Lung (tissue), 12 donors: ENCODE data around the gene CMIP. TPM values are rescaled to one million over a fixed set of nuclear protein-coding genes. Genes with fewer than 3 reads are reported as not detected.

Experiments
- ATAC-seq: fragments of 200-7000 bp; cut with Tn5 transposase; one replicate; pipeline ENCODE4 v1.9.1; 2020; ENCODE audit warnings: moderate number of reproducible peaks; ENCODE audit not compliant: insufficient read depth, low FRiP score
- DNase-seq, 3 donors: peaks; one replicate each; pipeline ENCODE4 v3.0.0-alpha.2; 2013 to 2017
- H3K27ac ChIP-seq, 2 donors: one replicate each; pipeline ENCODE4 v1.5.1; 2013; ENCODE audit warnings: mild to moderate bottlenecking in 2 of 2, moderate library complexity in 2 of 2, control low read depth in 1 of 2, inconsistent platforms in 1 of 2, low read depth in 1 of 2, low read length in 1 of 2
- H3K27me3 ChIP-seq, 3 donors: one replicate each; pipeline ENCODE4 v1.5.1; 2013; ENCODE audit warnings: low read length in 2 of 3; ENCODE audit not compliant: control insufficient read depth in 3 of 3, insufficient read depth in 3 of 3
- H3K36me3 ChIP-seq, 4 donors: one replicate each; pipeline ENCODE4 v1.5.1; 2013; ENCODE audit warnings: low read length in 4 of 4, mild to moderate bottlenecking in 1 of 4, moderate library complexity in 1 of 4; ENCODE audit not compliant: control insufficient read depth in 4 of 4, insufficient read depth in 4 of 4
- H3K4me1 ChIP-seq, 5 donors: one replicate each; pipeline ENCODE4 v1.5.1; 2013; ENCODE audit warnings: low read length in 5 of 5, mild to moderate bottlenecking in 2 of 5, moderate library complexity in 1 of 5; ENCODE audit not compliant: control insufficient read depth in 5 of 5, insufficient read depth in 5 of 5
- H3K4me3 ChIP-seq: one replicate; pipeline ENCODE4 v1.5.1; 2013; ENCODE audit warnings: mild to moderate bottlenecking, control low read depth, moderate library complexity
- H3K9ac ChIP-seq, 2 donors: one replicate each; pipeline ENCODE4 v1.5.1; 2013; ENCODE audit warnings: low read length in 2 of 2, control low read depth in 1 of 2; ENCODE audit not compliant: insufficient read depth in 1 of 2
- H3K9me3 ChIP-seq, 4 donors: one replicate each; pipeline ENCODE4 v1.5.1; 2013; ENCODE audit warnings: low read length in 3 of 4, mild to moderate bottlenecking in 1 of 4, moderate library complexity in 1 of 4; ENCODE audit not compliant: control insufficient read depth in 4 of 4, insufficient read depth in 3 of 4
- whole genome bisulfite sequencing, 2 donors: extraction: QIAGEN DNeasy Blood & Tissue Kit; methylation state at CpG; one replicate each; pipeline ENCODE4 v1.1.7; 2013; 5-methylcytosine and 5-hydroxymethylcytosine counted together
- polyA plus RNA-seq, 2 donors: library from polyadenylated mRNA; stranded (reverse); fragments of 200-250 nt; gene quantifications; one replicate each; pipeline ENCODE4 v1.2.1, GENCODE V29; 2013
- total RNA-seq, 2 donors: library from RNA; depleted of rRNA in 1 of 2; stranded (reverse); fragments of >200 nt in 1 of 2; gene quantifications; one replicate each; pipeline ENCODE4 v1.2.1, GENCODE V29; 2014 to 2021
- TF ChIP-seq, protein P1 (sequence below): IDR thresholded peaks from 2 replicates; pipeline ENCODE4 v1.5.1; 2012; ENCODE audit warnings: mild to moderate bottlenecking; ENCODE audit errors: control extremely low read depth, extremely low read depth
- donor health status: control.
- donor health status: control.
- donor health status: Bipolar disorder and iron deficiency.
- donor health status: healthy.
- donor health status: DM: yes; HTN: yes; CAD: no.

Gene CMIP
- total and polyA plus RNA-seq, 4 donors: 11.8 to 80.5 (median 48.6) TPM

DNA sequence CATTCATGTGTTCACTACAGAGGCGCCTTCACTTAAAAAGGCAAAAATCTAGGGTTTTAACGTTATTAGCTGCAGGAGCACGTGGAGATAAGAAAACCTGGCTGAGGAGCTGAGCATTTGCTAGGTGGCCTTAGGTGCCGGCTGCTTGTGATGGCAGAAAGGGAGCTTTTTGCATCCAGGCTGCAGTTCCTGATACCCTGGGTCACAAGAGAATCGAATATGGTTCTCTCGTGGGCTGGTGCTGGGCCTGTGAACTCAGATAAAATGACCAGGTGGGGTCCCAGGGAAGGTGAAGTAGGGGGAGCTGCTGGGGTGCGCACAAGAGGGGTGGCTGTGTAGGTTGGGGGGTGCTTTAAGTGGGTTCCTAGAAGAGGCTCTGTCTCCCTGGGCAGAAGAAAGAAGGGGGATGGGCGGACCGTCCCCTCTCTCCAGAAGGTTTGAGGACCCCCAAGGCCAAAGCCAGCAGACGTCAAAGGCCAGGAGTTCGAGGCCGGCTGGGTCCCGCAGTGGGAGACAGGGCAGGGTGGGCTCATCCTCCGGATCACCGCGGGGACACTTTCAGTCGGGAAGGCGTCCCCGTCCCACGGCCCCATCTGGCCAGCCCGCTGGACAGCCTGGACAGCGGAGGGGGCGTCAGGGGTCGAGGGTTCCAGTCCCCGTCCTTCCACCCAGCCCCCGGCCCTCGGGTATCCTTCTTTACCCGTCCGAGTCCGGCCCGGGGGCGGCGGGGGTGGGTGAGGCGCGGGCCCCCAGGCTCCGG is 740 bp upstream of the CMIP start:
- peak overlapping the region; percentile 17 to 74 for H3K27ac ChIP-seq
- TF ChIP-seq, protein P1, sequence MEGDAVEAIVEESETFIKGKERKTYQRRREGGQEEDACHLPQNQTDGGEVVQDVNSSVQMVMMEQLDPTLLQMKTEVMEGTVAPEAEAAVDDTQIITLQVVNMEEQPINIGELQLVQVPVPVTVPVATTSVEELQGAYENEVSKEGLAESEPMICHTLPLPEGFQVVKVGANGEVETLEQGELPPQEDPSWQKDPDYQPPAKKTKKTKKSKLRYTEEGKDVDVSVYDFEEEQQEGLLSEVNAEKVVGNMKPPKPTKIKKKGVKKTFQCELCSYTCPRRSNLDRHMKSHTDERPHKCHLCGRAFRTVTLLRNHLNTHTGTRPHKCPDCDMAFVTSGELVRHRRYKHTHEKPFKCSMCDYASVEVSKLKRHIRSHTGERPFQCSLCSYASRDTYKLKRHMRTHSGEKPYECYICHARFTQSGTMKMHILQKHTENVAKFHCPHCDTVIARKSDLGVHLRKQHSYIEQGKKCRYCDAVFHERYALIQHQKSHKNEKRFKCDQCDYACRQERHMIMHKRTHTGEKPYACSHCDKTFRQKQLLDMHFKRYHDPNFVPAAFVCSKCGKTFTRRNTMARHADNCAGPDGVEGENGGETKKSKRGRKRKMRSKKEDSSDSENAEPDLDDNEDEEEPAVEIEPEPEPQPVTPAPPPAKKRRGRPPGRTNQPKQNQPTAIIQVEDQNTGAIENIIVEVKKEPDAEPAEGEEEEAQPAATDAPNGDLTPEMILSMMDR: no peak
- H3K4me3 ChIP-seq: peak overlapping the region; percentile 41
- peak in 2 of 3 donors; percentile 32 to 53 for DNase-seq
- peaks cover 0 to 35% (median 12%) of the 10 kb centered on the region in 5 donors for H3K4me1 ChIP-seq
- no peaks in the 10 kb centered on the region for H3K9me3 ChIP-seq
- no peak for ATAC-seq
- H3K9ac ChIP-seq: peak overlapping the region in 1 of 2 donors; percentile 34
- H3K27me3 ChIP-seq: no peaks in the 10 kb centered on the region
- 18 to 26% methylated on average over 26 to 36 of the region's 36 CpGs for WGBS, 2 donors
- no peaks in the 10 kb centered on the region for H3K36me3 ChIP-seq

DNA sequence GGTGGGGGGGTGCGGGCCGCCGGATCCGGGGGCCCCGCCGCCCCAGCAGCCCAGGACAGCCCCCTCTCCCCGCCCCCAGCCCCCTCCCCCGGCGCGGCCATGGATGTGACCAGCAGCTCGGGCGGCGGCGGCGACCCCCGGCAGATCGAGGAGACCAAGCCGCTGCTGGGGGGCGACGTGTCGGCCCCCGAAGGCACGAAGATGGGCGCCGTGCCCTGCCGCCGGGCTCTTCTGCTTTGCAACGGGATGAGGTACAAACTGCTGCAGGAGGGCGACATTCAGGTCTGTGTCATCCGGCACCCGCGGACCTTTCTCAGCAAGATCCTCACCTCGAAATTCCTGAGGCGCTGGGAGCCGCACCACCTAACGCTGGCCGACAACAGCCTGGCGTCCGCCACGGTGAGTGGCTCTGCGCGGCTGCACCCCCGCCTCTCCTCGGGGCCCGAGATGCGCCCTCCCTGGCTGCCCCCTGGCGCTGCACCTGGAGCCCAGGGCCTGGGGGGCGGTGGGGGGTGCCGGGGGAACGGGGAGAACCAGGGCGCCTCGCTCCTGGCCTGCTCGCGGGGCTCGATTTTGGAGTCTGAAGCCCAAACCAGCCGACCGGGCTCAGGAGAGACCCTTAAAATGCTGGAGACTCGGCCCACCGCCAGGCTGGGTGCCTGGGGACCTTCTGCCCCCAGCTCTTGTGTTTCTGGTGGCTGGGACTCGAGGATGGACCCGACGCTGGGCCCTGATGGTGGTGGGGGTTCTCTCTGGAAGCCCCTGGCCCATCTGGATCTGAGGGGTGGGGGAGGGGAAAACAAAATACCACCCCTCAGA is 744 bp downstream of the CMIP start:
- ATAC-seq: no peak
- DNase-seq: peak in 2 of 3 donors; percentile 45 to 49
- Histone ChIP-seq H3K27me3 (no peaks in the 10 kb centered on the region), H3K36me3 (no peaks in the 10 kb centered on the region), H3K9me3 (no peaks in the 10 kb centered on the region), H3K4me3 (peak overlapping the region; percentile 84), H3K9ac (peak overlapping the region; percentile 41 to 82), H3K27ac (peak overlapping the region; percentile 77 to 94), H3K4me1 (peaks cover 0 to 28% (median 14%) of the 10 kb centered on the region in 5 donors)
- WGBS, 2 donors: 0% methylated on average over 46 to 62 of the region's 62 CpGs
- TF ChIP-seq, protein P1: no peak

DNA sequence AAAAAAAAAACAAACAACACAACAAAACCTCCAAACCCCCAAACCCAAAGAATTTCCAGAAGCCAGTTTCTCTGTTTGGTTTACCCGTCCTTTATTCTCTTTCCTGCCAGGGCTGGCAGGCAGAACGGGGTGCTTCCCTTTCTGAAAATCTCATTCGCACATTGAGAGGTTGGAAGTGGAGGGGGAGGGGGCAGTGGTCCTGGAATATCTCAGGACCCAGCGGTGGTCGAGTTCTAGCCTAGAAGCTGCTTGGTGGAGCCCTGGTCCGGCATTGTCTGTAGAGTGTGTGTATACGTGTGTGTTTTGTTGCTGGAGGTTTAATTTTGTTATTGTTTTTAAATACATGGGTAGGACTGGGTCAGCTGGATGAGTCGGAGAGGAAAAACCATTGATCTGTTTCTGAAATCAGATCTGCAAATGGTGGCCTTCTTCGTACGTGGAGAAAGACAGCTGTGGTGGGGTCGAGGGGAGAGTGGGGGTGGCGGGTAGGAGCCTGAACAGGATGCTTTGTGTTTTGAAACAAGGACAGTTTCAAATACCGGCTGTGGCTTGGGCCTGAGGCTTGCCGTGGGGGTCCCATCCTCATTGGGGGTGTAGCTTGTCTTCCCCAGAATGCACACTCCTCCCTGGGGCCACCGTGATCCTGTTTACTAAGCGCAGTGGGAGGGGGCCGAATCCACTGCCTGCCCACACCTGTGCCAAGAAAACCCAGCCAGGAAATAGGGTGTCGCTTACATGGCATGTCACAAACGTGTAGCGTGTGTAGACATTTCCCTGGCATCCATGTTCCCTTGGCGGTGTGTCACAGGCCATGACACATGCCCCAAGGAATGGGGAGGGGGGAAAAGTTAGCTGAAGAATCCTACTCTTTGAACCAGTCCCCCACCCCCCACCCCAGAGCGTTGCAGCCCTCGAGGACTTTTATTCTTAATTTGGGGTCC is 1.6 kb downstream of the CMIP start:
- no peaks in the 10 kb centered on the region for H3K27me3 ChIP-seq
- H3K4me1 ChIP-seq: peaks cover 0 to 26% (median 14%) of the 10 kb centered on the region in 5 donors
- ATAC-seq (no peak), DNase-seq (peak; percentile 45 to 69 (median 59))
- peak overlapping the region; percentile 77 to 94 for H3K27ac ChIP-seq
- 0 to 5% methylated on average over 23 of the region's 23 CpGs for WGBS, 2 donors
- H3K9me3 ChIP-seq: no peaks in the 10 kb centered on the region
- no peaks in the 10 kb centered on the region for H3K36me3 ChIP-seq
- peak overlapping the region; percentile 41 to 82 for H3K9ac ChIP-seq
- TF ChIP-seq, protein P1: no peak
- H3K4me3 ChIP-seq: peak overlapping the region; percentile 84
